Renal cortex interstitium (tissue), 11 donors: ENCODE results near the gene RNF166. TPM values are rescaled to one million over a fixed set of nuclear protein-coding genes. Genes with fewer than 3 reads are reported as not detected.
"Not testable (repeated sequence)": the region's sequence is repeated elsewhere in the genome, so short reads cannot be mapped to it uniquely, and the experiment has no call there.

Source experiments
- DNase-seq, 11 donors: peaks; one replicate each; pipeline ENCODE4 v3.0.0-alpha.2; 2013; ENCODE audit warnings: low read depth in 9 of 11, low spot score in 4 of 11; ENCODE audit errors: extremely low read depth in 1 of 11
- polyA plus RNA-seq, 3 donors: library from polyadenylated mRNA; unstranded; fragments of 120-200 nt; gene quantifications; one replicate each; pipeline ENCODE4 v1.2.1, GENCODE V29; 2013; ENCODE audit not compliant: insufficient read length in 3 of 3

Gene RNF166
- polyA plus RNA-seq, 3 donors: 14.5 to 22.4 (median 20.1) TPM

DNA sequence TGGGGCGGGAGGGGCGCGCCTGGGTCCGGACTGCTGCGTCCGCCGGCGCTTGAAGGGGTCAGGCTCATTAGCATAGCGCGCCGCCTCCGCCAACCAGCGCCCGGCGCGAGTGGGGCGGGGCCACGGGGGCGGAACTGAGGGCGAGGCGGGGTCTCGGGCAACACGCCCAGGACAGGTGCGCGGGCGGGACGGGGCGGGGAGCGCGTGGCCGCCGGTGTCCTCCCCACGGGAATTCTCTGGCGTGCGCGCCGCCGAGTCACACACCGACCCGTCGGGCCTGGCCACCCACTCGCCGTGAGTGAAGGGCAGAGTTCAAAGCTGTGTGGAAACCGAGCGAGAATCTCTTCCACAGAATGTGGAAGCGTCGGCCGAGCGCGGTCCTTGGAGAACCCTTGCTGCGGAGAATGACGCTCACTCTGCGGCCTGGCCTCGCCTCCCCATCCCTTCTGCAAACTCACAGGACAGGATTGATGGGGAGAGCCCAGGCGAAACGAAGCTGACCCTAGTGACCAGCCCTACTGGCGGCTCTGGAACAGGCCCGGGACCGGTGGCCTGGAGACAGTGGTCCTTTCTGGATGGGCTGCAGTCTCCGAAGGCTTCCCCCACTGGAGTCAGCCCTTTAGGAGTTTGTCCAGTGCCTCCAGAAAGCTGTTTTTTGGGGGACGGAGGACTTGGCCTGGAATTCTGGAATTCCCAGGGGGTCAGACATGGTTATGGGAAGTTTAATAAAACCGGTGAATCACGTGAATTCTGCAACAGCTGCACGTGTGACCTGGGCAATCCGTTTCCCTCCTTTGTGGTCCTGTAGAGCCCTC lies 19.6 kb downstream of the RNF166 start, which contains the start of gene SNAI3:
TSS of gene SNAI3 (minus strand) at position 69 of the 815 bp plus-strand sequence. CDS start 101 bp downstream, outside the sequence.
- peak in 8 of 11 donors; percentile 40 to 70 (median 66) for DNase-seq

GRCh38 chr16:88686062-88686438 lies 20.2 kb downstream of the RNF166 start:
- DNase-seq: no peak

DNA sequence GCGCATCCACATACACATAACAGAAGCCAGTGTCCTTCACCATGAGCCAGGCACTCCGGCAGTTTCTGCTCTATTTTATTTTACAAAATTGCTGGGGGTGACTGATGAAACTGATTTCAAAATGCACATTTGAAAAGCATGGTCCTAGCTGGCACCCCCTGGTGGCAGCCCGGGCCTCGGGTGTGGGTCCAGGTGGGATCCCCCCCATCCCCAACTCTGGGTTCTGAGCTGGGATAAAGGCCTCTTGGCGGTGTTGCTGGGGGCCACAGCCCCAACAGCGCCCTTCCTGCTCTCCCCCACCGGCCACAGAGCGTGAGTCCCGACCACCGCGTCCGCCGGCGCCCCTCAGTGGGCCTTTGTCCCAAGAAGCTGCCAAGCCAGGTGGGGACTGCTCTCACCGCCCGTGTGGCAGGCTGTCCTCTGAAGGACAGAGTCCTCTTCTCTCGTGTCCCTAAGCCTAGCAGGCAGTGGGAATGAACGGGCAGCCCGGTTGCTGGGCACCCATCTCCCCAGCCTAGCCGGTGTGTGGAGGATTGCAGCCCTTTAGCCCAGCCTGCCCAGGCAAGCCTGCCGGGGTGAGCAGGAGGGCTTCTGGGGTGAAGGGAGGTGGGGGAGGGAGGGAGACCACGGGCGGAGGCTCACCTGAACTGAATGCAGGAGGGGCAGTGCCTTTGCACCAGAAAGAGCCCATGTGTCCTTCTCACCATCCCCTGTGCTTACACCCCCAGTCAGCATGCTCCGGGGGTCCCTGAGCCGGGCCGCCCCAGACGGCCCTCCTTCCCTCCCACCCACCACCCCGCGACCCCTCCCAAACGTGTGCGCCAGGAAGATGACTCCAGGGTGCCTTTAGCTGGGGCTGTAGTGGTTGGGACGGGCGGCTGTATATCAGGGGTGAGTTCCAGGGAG lies 20.8 kb downstream of the RNF166 start:
- DNase-seq: no peak

- DNase-seq: no peak
Observed at GRCh38 chr16:88684569-88685155, 21.5 kb downstream of the RNF166 start.

DNA sequence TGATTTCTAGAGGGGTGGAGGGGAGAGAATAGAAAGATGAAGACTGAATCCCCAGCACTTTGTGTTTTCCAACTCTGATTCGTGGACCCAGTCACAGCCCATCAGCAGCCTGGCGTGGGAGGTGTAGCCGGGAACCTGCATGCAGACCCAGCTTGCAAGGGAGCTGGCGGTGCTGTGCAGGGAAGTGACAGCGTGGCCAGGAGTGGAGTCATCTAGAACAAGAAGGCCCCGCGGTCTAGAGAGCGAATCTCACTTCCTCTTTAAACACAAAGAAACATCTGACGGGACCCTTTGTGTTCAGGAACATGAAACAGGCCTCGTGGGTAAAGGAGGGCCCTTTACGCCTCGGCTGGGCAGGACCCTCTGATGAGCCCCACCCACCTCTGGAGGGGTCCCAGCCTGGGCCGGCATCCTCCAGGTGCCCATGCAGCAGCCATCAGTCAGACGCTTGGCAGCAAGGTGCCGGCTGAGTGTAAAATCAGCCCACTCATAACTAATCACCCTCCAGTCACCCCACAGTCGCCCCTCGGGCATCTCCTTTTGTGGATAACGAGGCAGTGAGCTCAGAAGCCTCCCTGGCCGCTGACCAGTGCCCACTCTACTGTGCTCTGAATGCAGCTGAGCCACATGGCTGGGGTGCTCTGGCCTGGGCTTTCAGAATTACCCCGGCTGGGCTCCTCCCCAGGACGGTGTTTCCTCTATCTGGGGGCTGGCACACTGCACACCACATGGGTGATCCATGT lies 24.3 kb downstream of the RNF166 start:
- no peak for DNase-seq

GRCh38 chr16:88681084-88681680 lies 25.0 kb downstream of the RNF166 start:
- DNase-seq: no peak

GRCh38 chr16:88680554-88681083 lies 25.6 kb downstream of the RNF166 start:
- DNase-seq: no peak

DNA sequence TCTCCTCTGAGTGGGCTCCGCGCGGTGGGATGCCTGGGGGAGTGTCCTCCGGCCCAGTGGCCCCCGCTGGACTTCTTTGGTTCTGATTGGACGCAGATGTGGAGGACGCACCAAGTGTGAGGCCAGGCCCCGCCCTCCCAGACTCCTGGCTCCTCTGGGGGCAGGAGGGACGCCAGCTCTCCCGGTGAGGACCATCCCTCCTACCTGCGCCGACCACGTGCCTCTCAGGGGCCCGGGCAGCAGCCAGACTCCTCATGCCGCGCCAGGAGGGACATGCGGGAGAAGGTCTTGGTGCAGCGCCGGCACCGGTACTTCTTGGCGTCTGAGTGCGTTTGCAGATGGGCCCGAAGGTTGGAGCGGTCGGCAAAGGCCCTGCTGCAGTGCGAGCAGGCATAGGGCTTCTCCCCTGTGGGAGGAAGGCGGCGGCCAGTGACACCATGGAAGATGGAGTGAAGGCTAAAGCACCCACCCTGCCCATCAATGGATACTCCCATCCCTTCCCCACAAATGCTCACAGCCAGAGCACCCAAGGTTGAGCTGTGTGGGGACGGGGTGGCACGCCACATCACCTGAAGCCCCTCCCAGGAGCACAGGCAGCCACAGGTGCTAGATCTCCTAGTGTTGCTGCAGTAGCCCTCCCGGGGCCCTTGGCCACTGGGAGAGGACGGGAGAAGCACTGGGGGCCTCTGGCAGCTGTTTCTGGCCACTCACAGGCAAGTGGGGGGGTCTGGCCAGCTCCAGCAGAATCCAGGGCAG lies 27.8 kb downstream of the RNF166 start:
- no peak for DNase-seq

DNA sequence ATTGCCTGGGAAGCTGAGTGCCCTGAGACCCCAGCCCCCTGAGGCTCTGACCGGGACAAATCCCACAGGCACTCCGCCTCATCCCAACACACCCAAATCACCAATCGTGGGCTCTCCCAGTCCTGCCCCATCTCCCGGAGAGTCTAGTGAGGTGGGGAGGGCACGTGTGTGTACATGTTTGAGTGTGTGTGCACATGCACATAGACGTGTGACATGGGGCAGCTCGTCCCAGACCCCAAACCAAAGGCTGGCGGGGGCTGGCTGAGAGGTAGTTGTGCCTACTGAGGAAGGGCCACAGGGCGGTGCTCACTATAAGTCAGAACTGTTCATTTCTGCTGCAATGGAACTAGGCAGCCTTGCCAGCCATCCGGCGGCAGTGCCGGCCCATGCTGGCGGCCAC lies 28.5 kb downstream of the RNF166 start:
- DNase-seq: no peak

DNA sequence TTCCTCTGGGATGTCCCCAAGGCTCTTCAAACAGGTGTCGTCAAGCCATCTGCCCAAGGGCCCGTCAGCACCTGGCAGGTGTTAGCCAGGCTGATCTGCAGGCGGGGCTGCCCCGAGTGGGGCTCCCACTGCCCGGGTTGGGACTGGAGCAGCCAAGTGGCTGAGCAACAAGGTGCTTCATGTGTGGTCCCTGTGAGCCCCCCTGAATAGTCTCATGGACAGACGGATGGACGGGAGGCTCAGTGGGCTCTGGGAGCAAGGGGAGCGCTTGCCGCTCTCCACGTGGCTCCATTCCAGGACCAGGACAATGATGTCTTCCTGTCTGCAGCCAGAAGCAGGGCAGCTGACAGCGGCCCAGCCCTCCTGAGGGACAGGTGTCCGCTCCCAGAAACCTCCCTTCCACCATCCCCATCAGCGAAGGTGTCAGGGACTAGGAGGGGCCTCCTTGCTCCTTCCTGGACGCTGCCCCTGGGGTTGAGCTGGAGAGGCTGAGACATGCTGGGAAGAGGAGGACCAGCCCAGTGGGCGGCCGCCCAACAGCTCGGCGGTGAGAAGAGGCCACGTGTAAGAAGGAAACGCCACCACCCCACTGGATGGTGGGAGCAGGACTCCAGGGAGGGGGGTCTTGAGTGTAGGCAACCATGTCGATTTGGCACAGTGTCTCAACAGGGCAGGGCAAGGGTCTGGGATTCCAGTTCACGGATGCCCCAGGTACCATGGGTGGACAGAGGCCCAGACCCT lies 29.5 kb downstream of the RNF166 start:
- DNase-seq: no peak

DNA sequence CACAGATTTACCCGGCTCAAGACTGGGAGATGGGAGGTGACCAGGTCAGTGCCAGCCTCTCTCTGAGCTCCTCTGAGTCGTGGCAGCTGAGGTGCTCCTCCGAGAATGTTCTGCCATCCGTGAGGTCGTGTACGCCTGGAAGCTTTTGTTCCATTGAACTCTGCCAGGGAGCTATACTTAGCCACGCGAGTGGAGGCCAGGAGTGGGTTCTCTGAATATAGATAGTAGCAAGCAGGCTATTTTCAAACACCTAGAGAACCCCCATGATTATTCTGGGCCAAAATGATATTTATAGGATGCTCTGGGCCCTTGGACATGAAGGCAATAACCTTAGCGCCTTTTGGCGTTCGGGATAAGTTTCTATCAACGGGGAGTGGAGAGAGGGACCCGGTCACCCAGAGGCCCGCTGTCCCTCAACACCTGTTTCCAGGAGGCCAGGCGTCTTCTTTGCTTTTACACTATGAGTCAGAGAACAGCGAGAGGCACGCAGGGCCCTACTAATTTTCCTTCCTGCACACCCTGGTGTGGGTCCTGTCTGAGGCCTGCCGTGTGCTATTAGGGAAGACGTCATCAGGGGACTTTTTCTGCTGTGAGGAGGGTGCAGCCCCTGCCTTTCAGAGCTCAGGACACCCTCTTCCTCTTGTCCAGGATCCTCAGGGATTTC lies 32.4 kb downstream of the RNF166 start:
- DNase-seq: no peak

- no peak for DNase-seq
Observed at GRCh38 chr16:88672776-88673175, 33.4 kb downstream of the RNF166 start.

DNA sequence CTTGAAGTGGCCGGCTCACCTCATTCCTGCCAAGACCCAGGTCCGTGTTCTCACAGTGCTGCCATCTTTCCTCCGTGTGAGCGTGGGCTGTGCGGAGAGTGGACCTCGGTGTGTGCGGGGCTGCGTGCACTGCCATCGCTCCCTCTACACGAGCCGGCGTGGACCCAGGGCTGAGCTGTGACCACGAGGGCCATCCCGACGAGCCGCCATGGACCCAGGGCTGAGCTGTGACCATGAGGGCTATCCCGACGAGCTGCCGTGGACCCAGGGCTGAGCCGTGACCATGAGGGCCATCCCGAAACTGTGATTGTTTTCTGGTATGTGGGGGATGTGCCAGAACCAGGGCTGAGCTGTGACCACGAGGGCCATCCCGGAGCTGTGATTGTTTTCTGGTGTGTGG lies 34.4 kb downstream of the RNF166 start:
- no peak for DNase-seq

DNA sequence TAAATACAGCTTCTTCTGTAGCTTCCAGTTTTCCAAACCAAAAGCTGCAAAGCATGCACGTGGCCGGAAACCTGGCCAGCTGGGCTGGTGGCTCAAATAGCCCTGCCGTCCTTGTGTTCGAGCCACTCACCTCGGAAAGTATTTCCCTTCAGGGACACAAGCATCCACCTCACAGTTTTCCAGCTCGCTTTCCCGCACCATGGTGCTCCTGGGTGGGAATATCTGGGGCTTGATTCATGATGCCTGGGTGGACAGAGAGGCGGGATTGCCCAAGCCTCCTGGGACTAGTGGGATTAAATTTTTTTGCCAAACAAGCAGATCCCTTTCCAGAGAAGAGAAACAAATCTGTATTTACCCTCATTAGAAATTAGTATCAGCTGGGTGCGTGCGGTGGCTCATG lies 36.2 kb downstream of the RNF166 start:
- DNase-seq: no peak

DNA sequence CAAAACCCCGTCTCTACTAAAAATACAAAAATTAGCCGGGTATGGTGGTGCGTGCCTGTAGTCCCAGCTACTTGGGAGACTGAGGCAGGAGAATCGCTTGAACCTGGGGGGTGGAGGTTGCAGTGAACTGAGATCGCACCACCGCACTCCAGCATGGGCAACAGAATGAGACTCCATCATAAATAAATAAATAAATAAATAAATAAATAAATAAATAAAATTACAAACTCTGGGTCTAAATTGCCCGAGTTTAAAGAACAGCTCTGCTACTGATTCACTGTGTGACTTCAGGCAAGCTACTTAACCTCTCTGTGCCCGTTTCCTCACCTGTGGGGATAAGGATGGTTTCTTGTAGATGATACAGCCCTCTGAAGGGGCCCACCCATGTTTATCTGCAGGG lies 36.7 kb downstream of the RNF166 start:
- not testable (repeated sequence) for DNase-seq

DNA sequence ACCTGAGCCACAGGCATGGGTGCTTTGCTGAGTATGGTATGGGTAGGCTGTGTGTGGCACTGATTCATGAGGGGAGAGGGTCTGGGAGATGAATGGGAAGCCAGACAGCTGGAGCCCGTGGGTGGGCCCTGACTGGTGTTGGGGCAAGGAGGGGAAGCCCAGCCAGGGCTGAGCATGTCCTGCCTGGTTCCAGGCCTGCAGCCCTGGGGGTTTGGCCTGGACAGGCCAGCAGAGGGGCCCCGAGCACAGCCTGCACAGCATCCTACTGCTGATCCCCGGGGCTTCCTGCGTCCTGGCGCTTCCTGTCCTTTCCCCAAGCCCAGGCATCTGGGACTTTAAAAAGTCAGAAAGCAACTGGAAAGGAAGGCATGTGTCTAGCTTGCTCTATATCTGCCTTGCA lies 38.7 kb downstream of the RNF166 start:
- DNase-seq: no peak

- DNase-seq: no peak
Observed at GRCh38 chr16:88665570-88665969, 40.6 kb downstream of the RNF166 start.
